HG03060 (cell line): Measurements from ENCODE around the gene A2ML1.
"Not testable (repeated sequence)": the region's sequence is repeated elsewhere in the genome, so short reads cannot be mapped to it uniquely, and the experiment has no call there.

Experiments
- ATAC-seq: cut with Tn5 transposase; IDR thresholded peaks from one replicate; pipeline ENCODE4 v1.9.1; 2021; ENCODE audit warnings: low read depth, moderate number of reproducible peaks; ENCODE audit not compliant: unreplicated experiment

Gene A2ML1

GRCh38 chr12:8816448-8817050 is 5.9 kb upstream of the A2ML1 start:
- no peak for ATAC-seq

GRCh38 chr12:8817856-8818255 is 4.6 kb upstream of the A2ML1 start:
- no peak for ATAC-seq

- no peak for ATAC-seq
These were observed 3.9 kb upstream of the A2ML1 start for GRCh38 chr12:8818526-8818925.

- no peak for ATAC-seq
These were observed 2.8 kb upstream of the A2ML1 start for GRCh38 chr12:8819666-8819980.

GRCh38 chr12:8820676-8821407 is 1.6 kb upstream of the A2ML1 start:
- not testable (repeated sequence) for ATAC-seq

GRCh38 chr12:8821591-8821990 is 830 bp upstream of the A2ML1 start:
- no peak for ATAC-seq

GRCh38 chr12:8823565-8824300 is 1.3 kb downstream of the A2ML1 start:
- ATAC-seq = no peak

- no peak for ATAC-seq
These were observed 5.3 kb downstream of the A2ML1 start for GRCh38 chr12:8827551-8828256.

GRCh38 chr12:8828257-8829124 is 6.1 kb downstream of the A2ML1 start:
- no peak for ATAC-seq

GRCh38 chr12:8829125-8829518 is 6.7 kb downstream of the A2ML1 start:
- no peak for ATAC-seq

- ATAC-seq = no peak
These were observed 7.2 kb downstream of the A2ML1 start for GRCh38 chr12:8829621-8830020.

- no peak for ATAC-seq
These were observed 8.7 kb downstream of the A2ML1 start for GRCh38 chr12:8831116-8831515.

- ATAC-seq = no peak
These were observed 10.1 kb downstream of the A2ML1 start for GRCh38 chr12:8832500-8832899.

GRCh38 chr12:8834230-8834629 is 11.8 kb downstream of the A2ML1 start:
- no peak for ATAC-seq

GRCh38 chr12:8837291-8837690 is 14.9 kb downstream of the A2ML1 start:
- no peak for ATAC-seq

- ATAC-seq = no peak
These were observed 17.9 kb downstream of the A2ML1 start for GRCh38 chr12:8840321-8840720.

- ATAC-seq = no peak
These were observed 18.7 kb downstream of the A2ML1 start for GRCh38 chr12:8840938-8841633.

- no peak for ATAC-seq
These were observed 19.4 kb downstream of the A2ML1 start for GRCh38 chr12:8841778-8842177.

- no peak for ATAC-seq
These were observed 22.2 kb downstream of the A2ML1 start for GRCh38 chr12:8844665-8845064.

- ATAC-seq = no peak
These were observed 23.9 kb downstream of the A2ML1 start for GRCh38 chr12:8846305-8846704.
